ENCODE measurements around the gene C12orf57. TPM values are rescaled to one million over a fixed set of nuclear protein-coding genes. Genes with fewer than 3 reads are reported as not detected.

Gene C12orf57
- total and polyA plus RNA-seq, 2 of the 13 experiments (the other 11 are each of a cell fraction or from before 2014, with no cell fraction given), result 84.0 to 287 TPM

- intact Hi-C loops (cut with micrococcal nuclease; ENCODE audit: unreplicated experiment) (no loop called here), in situ Hi-C loops (cut with HindIII; ENCODE audit: extremely low pct_ligation_motif_present, low pct_unique_long_range_greater_than_20kb) (no loop called here)
- DNase-seq (ENCODE audit: low spot score) (no peak), FAIRE-seq (no peak), ATAC-seq (no peak)
- no peaks in the 10 kb centered on the region; a peak in 1 of 5 replicates for H3K36me3 ChIP-seq (replicated peaks in 1 of 2; ENCODE audit: control insufficient read depth in 1 of 2, insufficient read depth in 2 of 2, low read length in 2 of 2)
- H3K4me2 ChIP-seq (ENCODE audit: low read depth, low read length), result no peak overlapping the region
- no peaks in the 10 kb centered on the region for H3K79me2 ChIP-seq (ENCODE audit: insufficient read depth, low read length)
- peaks cover 5% of the 10 kb centered on the region; the same call in 1 of the 2 replicates for H3K4me1 ChIP-seq (ENCODE audit: insufficient read depth, low read length)
- H3K9ac ChIP-seq (ENCODE audit: insufficient read depth, low read depth, low read length), result no peak overlapping the region
- no peak overlapping the region for H3K27ac ChIP-seq (ENCODE audit: extremely low read length, insufficient read depth, low read length)
- H2AFZ ChIP-seq (ENCODE audit: low read length), result no peak overlapping the region
- TF ChIP-seq ZIK1 (CRISPR knock-in tag; IDR thresholded peaks at IDR 0.05; ENCODE audit: borderline replicate concordance, low read depth) (no peak), RELA (CRISPR knock-in tag; IDR thresholded peaks at IDR 0.05) (no peak), BHLHE40 (IDR thresholded peaks at IDR 0.05; ENCODE audit: low read length) (no peak), ZNF275 (CRISPR knock-in tag; IDR thresholded peaks at IDR 0.05; ENCODE audit: borderline replicate concordance) (no peak), ZNF691 (CRISPR knock-in tag; IDR thresholded peaks at IDR 0.05; ENCODE audit: borderline replicate concordance, low read depth) (no peak), THAP7 (CRISPR knock-in tag; IDR thresholded peaks at IDR 0.05) (no peak), CEBPB (IDR thresholded peaks at IDR 0.05; ENCODE audit: borderline replicate concordance, low read depth, low read length) (no peak), ZBTB25 (CRISPR knock-in tag; IDR thresholded peaks at IDR 0.05) (no peak), NFIB (CRISPR knock-in tag; IDR thresholded peaks at IDR 0.05; ENCODE audit: borderline replicate concordance) (no peak), ZNF343 (CRISPR knock-in tag; IDR thresholded peaks at IDR 0.05) (no peak), ZNF350 (CRISPR knock-in tag; IDR thresholded peaks at IDR 0.05; ENCODE audit: borderline replicate concordance, low read depth) (no peak), HDAC6 (IDR thresholded peaks at IDR 0.05; ENCODE audit: low read depth, low read length) (no peak), KLF16 (CRISPR knock-in tag; IDR thresholded peaks at IDR 0.05) (no peak), GMEB1 (CRISPR knock-in tag; IDR thresholded peaks at IDR 0.05; ENCODE audit: borderline replicate concordance) (no peak)
- no peaks in the 10 kb centered on the region for H4K20me1 ChIP-seq (ENCODE audit: insufficient read depth, low read length)
- WGBS (ENCODE audit: low lambda C conversion rate), result 83% methylated on average over 21 of the region's 24 CpGs
- H3K27me3 ChIP-seq (ENCODE audit: control insufficient read depth in 1 of 2, insufficient read depth in 2 of 2, low read length in 2 of 2), result no peaks in the 10 kb centered on the region
- CTCF ChIA-PET (ENCODE audit: low intra/inter-chr PET ratio, low total read pairs), result no interaction called here
- no TSS peak for BruUV-seq (replicated peaks)
- H3K4me3 ChIP-seq (replicated peaks in 1 of 3; ENCODE audit: insufficient read depth in 1 of 3, low read depth in 2 of 3, low read length in 3 of 3), result no peak overlapping the region
- no peaks in the 10 kb centered on the region for H3K9me3 ChIP-seq (ENCODE audit: low read length)
- POLR2A ChIA-PET, result interaction anchor here (0.7 to 1.2 kb wide), 2 partner anchors 7 to 10 kb away, joined by 4 to 5 read pairs; partner anchors contain the start of genes C12orf57 and RNU7-1
Measured at GRCh38 chr12:6953442-6954315, 9.9 kb downstream of the C12orf57 start.
